NOMO-1 treated with DMSO at 0.1 percent for 48 hours (cell line): Measurements from ENCODE around the gene LHPP.
"Not testable (repeated sequence)": the region's sequence is repeated elsewhere in the genome, so short reads cannot be mapped to it uniquely, and the experiment has no call there.

Source experiments
- DNase-seq: peaks from one replicate; lab custom pipeline; 2025; ENCODE audit not compliant: unreplicated experiment; lab: John Stamatoyannopoulos, UW

The LHPP gene

GRCh38 chr10:124569623-124570470, 108.2 kb downstream of the LHPP start:
- DNase-seq: peak; percentile 6

DNA sequence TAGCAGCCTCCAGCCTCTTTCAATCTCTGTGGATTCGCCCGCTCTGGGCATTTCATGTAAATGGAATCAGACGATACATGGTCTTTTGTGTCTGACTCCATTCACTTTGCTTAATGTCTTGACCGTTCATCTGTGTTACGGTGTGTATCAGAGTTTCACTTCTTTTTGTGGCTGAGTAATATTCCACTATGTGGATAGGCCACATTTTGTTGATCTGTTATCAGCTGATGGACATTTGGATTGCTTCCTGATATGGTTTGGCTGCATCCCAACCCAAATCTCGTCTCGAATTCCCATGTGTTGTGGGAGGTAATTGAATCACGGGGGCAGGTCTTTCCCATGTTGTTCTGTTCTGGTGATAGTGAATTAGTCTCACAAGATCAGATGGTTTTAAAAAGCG, 109.0 kb downstream of the LHPP start:
- DNase-seq: no peak

DNA sequence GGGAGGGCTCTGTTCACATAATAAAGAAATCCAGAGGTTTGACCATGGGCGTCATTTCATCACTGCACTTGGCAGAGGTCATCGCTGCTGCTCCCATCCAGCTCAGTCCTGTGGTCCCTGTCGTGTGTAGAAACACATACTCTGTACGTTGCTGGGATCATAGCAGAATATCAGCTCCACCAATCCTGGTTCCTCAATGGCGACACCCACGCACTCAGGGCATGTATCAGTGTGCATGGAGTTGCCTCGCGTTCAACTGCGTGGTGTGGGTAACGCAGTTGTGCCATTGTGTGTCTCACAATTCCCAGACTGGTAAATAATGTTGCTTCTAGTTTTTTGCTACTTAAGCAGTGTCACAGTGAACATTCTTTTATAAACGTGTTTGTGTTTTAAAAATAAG, 111.1 kb downstream of the LHPP start:
- DNase-seq: no peak

DNA sequence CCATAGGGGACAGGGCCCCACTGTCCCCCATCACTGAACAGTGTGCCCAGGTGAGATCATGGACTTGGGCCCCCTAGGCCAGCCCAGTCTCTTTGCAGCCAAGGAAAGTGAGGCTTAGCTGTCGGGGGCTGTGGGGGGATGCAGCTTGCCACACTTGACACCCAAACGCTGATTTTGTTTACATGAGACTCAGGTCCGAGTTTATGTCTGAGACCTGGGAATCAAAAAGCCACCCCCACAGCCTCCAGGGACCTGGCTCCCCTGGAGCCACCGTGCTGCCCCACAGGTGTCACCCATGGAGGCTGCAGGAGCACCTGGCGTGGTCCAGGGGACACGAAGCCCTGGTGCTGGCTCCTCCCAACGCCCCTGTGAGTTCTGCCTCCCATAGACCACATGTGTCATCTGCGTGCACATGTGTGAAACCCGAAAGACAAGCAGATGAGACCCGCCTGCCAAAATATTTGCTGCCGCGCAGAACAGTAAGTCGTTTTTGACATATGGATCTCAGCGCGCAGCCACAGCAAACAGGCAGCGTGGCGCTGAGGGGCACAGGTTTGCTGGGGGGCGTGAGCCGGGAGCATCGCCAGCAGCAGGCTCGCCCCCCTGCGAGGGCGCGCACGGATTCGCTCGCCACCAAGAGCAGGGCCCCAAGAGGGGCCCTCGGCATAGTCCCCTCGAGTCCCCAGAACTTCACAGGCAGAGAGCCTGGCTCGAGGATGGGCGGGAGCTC, 112.3 kb downstream of the LHPP start:
- DNase-seq: no peak

DNA sequence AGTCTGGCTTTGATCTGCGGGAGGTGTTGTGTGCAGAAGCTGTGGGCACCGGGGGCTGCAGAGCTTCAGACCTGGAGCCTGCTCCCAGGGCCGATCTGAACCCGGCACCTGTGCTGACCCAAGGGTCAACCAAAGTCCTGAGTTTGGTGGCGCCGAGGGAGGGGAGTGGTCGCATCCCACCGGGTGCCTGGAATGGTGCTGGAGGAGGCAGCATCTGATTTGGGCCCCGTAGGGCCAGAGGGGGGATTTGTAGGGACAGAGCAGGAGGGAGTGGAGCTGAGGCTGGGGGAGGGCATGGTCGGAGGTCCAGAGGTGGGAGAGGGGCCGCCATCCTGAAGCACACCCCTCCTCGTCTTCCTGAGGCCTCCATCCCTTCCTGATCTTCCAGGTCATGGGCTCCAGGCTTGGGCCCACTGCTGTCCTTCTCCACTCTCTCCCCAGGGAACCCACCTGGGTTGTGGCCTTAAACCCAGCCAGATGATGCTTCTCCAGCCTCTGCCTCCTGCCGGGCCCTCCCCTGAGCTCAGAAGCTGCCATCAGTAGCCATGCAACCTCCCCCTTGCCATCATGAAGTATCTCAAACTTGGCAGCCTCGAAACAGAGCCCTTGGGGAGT, 112.9 kb downstream of the LHPP start:
- no peak for DNase-seq

GRCh38 chr10:124575107-124576035, 113.7 kb downstream of the LHPP start:
- no peak for DNase-seq

DNA sequence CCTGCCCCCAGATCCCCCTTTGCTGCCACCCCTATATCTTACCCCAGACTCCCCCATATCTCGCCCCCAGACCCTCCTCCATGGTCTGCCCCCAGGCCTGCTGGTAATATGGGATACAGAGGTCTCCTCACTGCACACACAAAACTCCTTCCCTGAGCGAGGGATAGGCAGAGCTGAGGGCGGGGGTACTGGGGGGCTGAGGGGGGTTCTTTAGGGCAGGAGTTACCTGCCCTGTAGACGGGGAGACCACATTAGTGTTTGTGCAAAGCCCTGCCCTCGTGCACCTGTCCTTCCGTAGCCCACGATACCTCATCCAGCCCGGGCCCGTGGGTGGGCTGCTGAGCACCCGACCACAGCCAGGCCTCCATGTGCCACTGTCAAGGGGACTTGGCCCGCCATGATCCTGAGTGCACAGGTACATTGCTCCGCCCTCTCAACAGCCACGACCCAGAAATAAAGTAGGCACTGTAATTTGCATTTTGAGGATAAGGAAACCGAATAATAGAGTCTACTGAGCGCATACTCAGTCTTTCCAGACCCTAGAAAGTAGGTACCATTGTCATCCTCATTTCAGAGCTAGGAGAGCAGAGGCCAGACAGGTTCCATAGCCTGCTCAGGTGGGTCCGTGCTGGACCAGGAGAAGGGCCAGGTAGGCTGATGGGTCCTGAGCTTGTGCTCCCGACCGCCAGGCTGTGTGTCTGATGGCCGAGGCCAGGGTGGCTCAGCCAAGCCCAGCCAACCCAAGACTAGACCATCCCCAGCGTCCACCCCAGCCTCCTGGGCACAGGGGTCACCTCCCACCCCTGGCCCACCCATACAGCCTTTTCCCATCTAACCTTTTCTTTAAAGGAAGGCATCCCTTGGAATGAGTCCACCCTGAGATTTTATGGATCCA, 115.2 kb downstream of the LHPP start:
- no peak for DNase-seq

- DNase-seq: no peak
Observed at GRCh38 chr10:124577651-124578050, 116.0 kb downstream of the LHPP start.

DNA sequence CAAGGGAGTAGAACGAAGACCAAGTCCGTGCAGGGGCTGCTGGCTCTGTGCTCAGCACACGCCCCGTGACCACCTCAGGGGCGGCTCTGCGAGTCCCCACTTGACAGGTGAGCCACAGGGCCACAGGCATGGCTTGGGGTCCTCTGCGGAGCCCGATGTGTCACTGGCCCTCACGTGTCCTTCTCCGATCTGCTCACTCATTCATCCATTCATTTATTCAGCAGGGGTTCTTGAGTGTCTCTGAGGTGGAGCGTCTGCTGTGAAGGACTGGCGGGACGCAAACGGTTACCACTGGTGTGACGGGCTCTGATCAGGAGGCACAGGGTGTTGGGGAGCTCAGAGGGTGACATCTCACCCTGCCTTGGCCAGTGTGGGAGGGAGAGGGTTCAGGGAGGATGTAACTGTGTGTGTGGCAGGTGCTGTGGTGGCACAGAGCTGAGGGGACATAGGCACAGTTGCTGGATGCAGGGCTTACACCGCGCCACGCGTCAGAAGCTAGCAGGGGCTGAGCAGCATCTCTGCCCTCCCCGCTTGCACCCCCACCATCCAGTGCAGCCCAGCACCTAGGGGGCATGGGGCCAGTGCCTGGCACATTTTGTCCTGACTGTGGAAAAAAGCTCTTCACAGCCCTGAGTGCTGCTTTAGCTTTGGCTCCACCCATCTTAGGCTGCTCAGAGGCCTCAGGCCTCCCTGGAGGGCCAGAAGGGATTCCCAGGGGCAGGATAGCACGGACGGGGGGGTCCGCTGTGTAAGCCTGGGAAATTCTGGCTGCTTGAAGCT, 116.8 kb downstream of the LHPP start:
- DNase-seq: no peak

DNA sequence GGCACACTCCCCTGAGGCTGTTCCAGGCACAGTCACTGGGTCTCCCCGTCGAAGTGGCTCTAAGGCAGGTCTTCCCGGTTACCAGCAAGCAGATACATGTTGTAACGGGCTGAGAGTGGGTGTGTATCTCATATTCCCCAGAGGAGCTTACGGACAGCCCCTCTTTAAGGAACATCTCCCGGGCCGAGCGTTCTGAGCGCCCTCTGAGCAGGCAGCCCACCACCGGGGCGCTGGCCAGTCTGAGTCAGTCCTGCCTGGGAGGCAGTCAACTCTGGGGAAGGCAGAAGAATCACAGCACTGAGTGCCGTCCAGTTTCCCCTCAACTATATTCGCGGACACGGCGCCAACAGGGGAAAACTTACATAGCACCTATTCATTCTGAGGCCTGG, 117.4 kb downstream of the LHPP start:
- no peak for DNase-seq

- no peak for DNase-seq
Observed at GRCh38 chr10:124586142-124586541, 124.5 kb downstream of the LHPP start.

GRCh38 chr10:124587811-124588211, 126.2 kb downstream of the LHPP start:
- DNase-seq: no peak

DNA sequence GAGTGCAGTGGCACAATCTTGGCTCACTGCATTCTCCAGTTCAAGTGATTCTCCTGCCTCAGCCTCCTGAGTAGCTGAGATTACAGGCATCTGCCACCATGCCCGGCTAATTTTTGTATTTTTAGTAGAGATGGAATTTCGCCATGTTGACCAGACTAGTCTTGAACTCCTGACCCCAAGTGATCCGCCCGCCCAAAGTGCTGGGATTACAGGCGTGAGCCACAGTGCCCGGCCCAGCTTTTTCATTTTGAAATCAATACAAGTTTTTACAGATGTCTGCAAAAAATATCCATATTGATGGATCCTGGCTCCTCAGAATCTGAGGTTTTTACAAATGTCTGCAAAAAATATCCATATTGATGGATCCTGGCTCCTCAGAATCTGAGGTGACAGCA, 126.7 kb downstream of the LHPP start:
- DNase-seq: not testable (repeated sequence)

GRCh38 chr10:124588736-124589490, 127.3 kb downstream of the LHPP start:
- DNase-seq: peak; percentile 67

DNA sequence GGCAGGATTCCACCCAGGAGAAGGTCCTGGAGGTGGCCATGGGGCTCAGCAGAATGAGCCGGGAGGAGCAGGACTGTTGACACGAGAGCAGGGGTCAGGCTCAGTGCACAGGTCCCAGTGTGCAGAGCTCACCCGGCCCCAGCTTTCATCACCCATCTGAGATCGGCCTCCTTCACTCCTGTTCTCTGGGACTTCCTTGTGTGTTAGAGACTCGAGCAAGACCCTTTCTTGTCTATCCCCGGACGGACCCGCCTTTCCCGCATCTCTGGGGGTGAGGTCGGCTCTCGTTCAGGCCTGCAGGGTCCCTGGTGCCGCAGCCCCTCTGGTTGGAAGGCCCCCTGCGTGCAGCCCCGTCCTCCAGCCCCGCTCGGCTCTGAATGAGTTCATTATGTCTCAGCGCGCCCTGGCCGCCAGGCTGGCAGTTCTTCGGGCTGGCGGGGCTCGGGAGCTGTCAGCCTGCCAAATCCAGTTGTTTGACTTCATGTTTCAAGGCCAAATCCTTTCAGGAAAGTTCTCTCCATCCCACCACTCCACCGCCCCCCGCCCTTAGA, 127.9 kb downstream of the LHPP start:
- DNase-seq: no peak

DNA sequence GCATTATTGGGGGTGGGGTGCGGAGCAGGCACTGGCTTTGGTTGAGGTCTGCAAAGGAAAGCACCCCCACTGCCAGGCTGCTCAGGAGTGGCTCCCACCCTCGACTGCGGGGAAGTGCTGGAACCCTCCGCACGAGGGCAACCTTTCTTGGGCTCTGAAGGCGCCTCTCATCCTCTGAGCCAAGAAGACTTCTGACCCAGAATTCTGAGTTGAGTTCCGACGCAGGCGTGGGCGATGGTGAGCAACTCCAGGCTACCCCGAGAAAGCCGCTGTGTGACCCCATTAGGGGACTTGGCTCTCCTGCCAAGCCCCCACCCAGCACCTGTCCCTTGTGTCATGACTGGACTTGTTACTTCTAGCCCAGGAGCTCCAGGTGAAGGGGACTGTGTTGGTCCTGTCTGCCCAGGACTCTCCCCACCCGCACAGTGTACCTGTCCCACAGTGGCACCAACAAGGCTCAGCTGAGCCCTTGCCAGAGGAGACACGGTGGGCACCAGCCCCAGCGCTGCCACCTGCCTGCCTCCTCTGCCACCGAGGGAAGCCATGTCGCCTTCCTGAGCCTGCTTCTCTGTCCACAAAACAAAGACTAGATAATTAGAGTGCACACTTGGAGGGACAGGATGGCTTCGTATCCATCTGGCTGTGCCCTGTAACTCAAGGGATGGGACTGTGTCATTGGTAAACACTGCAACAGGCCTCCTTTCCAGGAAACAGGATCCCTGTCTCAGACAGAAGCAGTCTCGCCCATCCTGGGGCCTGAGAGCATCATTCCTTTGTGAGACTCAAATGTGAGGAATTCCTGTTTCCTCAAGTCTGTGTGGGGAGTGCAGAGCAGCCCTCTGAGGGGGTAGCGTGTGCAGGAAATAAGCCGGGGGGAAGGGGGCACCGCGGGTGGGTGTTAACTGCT, 128.8 kb downstream of the LHPP start:
- DNase-seq: no peak

- no peak for DNase-seq
Observed at GRCh38 chr10:124591123-124591495, 129.5 kb downstream of the LHPP start.
